ENCODE measurements around the gene ZNF101.

DNA sequence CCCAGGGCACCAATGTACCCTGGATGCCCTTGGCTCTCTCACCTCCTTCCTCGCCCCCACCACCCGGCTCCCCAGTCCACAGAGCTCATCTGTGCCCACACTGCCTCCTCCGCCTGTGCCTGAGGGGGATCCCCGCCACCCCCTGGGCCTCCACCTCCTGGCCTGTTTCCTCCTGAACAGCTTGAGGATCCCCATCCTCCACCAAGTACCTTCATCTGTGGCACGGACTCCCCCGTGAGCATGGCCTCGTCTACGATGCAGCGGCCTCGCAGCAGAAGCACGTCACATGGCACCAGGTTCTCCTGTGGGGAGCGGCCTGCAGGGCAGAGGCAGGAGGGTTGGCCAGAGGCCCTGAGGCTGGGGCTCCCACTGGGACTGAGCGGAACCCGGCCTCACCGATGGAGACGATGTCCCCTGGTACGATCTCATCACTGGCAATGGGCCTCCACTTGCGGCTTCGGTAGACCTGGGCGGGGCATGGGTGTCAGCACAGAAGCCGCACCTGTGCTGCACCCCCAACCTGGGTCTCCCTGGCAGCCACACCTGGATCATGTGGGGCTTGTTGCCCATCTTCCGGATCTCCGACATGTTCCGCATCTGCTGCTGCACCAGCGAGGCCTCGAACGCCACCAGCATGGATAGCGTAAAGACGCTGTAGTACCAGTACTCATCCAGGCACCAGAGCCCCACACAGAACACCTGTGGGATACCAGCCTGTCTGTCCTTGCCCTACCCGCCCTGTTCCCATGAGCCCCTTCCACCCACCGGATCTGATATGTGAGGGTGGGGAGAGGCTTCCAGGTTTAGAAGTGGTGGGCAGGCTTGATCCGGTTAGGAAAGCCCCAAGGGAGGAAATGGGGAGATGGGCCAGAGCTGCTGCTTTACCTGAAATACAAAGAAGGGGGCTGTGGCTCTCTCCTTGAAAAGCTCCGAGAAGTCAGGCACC is 11.9 kb upstream of the ZNF101 start:
- TF ChIP-seq EZH2 (IDR thresholded peaks at IDR 0.05; ENCODE audit: borderline replicate concordance, insufficient read depth, low read depth, low read length, poor library complexity, severe bottlenecking) (no peak), CTCF (IDR thresholded peaks at IDR 0.05) (no peak)

Data from B cell (primary cell).